AG10803 (cell line): ENCODE measurements around the gene MPZL1.
"Not testable (repeated sequence)": the region's sequence is repeated elsewhere in the genome, so short reads cannot be mapped to it uniquely, and the experiment has no call there.

Experiments
- DNase-seq: peaks from one replicate; pipeline ENCODE4 v3.0.0; 2010; ENCODE audit warnings: low read depth
- H3K4me3 ChIP-seq: 2 replicates; pipeline ENCODE4 v1.5.1; 2011; ENCODE audit warnings: mild to moderate bottlenecking, low read length, control low read depth
- CTCF ChIP-seq: conservative IDR thresholded peaks from 2 replicates; pipeline ENCODE4 v1.5.1; 2011; ENCODE audit warnings: mild to moderate bottlenecking, low read length, control low read depth, inconsistent platforms

Gene MPZL1

GRCh38 chr1:167717351-167717750, 4.4 kb upstream of the MPZL1 start:
- peak; percentile 51 for DNase-seq

GRCh38 chr1:167718914-167719691, 2.7 kb upstream of the MPZL1 start:
- H3K4me3 ChIP-seq = no peak overlapping the region
- DNase-seq = no peak
- TF ChIP-seq CTCF = no peak

More at GRCh38 chr1:167717351-167717750, 4.4 kb upstream of the MPZL1 start:
- TF ChIP-seq CTCF = no peak
- H3K4me3 ChIP-seq = no peak overlapping the region

GRCh38 chr1:167719715-167720421, 1.9 kb upstream of the MPZL1 start:
- H3K4me3 ChIP-seq, DNase-seq: not testable (repeated sequence)

GRCh38 chr1:167720965-167721616, 691 bp upstream of the MPZL1 start:
- peak; percentile 68 for DNase-seq
- H3K4me3 ChIP-seq = peak overlapping the region; percentile 82

GRCh38 chr1:167722152-167722869, 529 bp downstream of the MPZL1 start:
- H3K4me3 ChIP-seq = peak overlapping the region; percentile 82
- DNase-seq = no peak
- no peak for TF ChIP-seq CTCF

More at GRCh38 chr1:167720965-167721616, 691 bp upstream of the MPZL1 start:
- peak; percentile 68 for TF ChIP-seq CTCF

GRCh38 chr1:167722870-167723251, 1.1 kb downstream of the MPZL1 start:
- DNase-seq = no peak
- H3K4me3 ChIP-seq = peak overlapping the region; percentile 82
- TF ChIP-seq CTCF = no peak
